Stimulated activated naive CD8-positive, alpha-beta T cell treated with anti-CD3 and anti-CD28 coated beads, Interleukin-15, Interleukin-2, amounts not matched to agents 100 U/mL and 50 U/mL, for 24 hours (primary cell): ENCODE data around the gene C20orf141.
"Not testable (repeated sequence)": the region's sequence is repeated elsewhere in the genome, so short reads cannot be mapped to it uniquely, and the experiment has no call there.

ENCODE experiments used
- ATAC-seq: fragments of 150-1000 bp; cut with Tn5 transposase; one replicate; pipeline ENCODE4 v1.10.0; 2021
- DNase-seq: peaks from one replicate; pipeline ENCODE4 v3.0.0; 2021

C20orf141 gene

DNA sequence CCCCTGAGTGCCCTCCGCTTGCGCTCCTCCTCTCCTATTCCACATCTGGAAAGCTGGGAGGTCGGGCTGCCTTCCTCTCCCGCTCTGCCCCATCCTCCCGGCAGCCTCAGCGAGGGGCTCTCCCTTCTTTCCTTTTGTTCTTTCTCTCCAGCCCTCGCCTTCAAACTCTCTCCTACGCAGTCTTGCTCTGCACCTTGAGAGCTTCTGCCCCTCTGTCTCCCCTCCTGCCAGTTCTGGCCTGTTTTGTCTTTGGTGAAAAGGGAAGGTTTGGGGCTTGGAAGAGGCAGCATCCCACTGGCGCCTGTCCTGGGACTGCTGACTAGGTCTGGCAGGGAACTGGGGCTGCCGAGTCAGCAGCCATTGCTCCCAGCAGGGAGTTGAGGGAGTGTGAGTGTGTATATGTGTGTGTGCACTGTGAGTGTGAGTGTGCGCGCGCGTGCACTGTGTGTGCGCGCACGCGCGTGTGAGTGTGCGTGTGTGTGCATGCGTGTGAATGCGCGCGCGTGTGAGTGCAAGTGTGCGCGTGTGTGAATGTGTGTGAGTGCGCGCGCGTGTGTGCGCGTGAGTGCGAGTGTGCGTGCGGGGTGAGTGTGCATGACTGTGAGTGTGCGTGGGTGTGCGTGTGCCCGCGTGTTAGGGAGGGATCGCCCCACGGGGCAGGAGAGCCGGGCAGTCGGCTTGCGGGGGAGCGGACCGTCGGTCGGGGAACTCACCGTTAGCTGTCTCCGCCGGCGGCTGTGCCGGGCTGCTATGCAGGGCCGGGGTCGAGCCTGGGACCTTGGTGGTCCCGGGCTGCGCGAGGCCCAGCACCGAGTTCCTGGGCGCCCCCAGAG, 14.9 kb upstream of the C20orf141 start:
- peak; percentile 18 for DNase-seq

DNA sequence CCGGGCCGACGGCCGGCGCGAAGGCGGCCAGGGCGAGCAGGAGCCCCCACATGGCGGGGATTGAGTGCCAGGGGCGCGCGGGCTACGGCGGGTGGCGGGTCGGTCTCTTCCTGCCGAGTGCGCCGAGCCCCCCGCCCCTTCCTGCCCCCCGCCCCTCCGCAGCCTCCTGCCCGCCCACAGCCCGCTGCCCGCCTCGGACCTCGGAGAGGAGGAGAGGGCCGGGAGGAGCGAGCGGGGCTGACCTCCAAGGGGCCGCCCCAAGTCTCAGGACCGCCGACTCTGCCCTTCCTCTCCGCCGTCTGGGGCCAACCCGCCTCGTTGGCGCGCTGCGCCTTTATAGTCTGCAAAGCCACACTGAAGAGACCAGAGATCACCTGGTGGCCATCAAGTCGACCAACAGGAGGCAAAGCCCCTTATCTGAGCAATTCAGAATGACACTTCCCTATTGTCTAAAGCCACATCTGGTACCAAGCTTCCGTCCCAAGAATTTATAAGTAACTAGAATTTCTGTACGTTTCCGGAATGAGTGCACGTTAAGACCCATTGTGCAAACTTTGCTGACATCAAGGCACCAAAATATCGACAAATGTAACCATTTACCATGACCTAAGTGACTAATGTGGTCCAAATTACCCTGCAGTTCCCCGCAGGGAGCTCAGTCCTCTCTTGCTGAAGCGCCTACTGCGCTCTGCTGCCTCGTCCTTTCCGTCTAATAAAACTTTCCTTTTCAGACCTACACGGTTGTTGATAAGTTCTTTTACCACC, 14.1 kb upstream of the C20orf141 start, which contains the start of gene CPXM1:
CPXM1 (minus strand) TSS at position 107 of the 765 bp plus-strand sequence; CDS start at position 52, 55 bp downstream.
- DNase-seq, result peak; percentile 43
- ATAC-seq, result peak; percentile 62

More for the DNA sequence above, 14.9 kb upstream of the C20orf141 start:
- no peak for ATAC-seq

DNA sequence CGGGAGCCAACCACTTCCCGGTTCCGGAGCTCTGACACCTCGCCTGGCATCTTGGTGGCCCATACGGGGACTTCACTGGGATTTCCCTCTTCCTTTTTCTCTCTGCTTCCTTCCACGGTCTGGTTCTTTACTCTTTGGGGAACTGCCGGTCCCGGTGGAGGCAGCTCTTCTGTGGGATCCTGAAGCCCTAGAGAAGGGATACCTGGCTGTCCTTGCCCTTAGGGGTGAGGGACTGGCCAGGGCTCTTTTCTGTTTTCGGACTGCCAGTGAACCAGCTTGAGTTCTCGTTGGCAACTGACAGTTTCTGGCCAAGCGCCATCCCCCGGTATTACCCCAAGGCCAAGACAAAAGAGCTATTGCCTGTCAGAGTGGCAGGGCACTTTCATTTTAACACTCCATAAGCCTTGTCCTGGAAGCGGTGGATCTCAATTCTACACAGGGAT, 13.5 kb upstream of the C20orf141 start:
- ATAC-seq (no peak), DNase-seq (no peak)

DNA sequence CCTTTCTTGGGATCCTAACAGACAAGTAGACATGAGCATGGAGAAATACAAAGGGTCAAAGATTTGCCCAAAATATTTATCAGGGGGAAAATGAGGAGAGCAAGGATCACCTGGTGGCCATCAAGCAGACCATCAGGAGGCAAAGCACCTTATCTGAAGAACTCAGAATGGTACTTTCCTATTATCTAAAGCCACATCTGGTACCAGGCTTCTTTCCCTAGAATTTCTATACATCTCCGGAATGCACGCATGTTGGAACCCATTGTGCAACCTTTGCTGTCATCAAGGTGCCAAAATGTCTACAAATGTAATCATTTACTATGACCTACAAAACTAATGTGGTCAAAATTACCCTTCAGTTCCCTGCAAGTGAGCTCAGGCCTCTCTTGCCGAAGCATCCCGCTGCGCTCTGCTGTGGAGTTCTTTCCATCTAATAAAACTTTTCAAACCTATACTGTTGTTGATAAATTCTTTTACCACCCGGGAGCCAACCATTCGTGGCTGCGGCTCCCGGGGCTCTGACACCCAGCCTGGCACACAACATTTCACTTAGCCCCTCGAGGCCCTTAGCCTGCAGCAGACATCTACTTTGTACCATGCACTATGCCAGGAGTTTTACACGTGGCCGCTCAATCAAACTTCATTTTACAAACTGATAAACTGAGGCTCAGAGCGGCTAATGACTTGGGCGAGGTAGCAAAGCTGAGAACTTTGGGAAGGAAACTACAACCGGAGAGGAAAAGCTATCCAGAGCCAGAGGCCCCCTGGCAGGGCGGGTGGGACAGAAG, 10.6 kb upstream of the C20orf141 start:
- DNase-seq (no peak), ATAC-seq (no peak)

DNA sequence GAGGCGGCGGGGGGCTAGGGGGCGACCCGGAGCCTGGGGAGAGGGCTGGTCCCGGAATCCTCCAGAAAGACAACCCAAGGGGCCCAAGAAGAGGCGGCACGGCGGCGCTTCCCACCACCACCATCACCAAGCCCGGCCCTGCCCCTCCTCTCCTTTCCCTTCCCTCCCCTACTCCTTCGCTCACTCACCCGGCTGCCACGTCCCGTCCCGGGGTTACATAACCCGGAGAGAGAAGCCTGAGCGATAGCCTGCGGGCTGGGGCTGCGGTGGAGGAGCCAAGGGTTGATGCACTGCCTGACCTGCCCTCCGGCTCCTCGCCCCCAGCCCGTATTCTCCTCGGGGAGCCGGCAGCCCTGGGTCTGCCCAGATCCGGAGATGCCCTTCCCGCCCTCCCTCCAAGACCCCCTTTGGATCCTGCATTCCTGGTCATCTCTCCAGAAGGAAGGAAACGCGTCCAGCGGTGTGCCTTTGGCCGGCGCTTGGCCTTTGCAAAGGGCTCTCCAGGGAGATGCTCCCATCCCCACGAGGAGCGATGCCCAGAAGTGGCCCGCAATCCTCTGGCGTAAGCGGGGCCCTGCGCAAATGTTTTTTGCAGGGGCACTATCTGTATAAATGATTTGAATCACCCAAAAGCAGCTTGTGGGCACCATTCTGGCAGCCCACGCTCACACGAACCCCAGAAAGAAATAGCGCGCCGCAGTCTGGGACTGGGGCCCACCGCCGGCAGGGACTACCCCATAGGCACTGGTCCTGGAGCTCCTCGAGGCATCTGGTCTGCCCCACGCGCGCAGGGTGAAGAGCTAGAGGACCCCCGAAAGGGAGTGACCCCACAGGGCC, 9.7 kb upstream of the C20orf141 start:
- no peak for DNase-seq
- no peak for ATAC-seq

DNA sequence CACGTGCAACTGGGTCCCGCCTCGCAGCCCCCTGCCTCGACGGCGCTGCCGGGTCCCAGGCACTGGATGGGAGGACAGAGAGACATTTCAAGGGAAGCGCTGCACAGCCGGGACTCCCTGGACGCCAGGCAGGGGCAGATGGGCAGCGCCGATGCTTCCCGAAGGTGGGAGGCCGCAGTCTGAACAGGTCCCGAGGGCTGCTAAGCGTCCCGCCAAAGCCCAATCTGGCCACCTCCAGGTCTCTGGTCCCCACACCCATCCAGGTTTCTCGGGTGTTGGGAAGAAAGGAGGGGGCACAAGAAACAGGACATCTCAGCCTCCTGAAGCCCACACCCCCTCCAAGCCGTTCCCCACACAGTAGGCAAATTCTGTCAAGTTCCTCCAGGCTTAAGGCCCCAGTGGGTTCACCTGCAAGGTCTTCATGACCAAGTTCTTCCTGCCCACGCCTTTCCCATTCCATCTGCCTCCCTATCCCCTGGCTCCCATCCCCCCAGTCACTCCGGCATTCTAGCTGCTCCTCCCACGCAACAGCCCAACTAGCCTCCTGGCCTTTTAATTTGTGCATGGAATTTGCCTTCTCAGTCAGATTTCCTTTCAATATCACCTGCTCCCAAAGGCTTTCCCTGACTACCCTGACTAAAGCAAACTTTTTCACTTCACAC, 9.0 kb upstream of the C20orf141 start:
- DNase-seq (no peak), ATAC-seq (no peak)

DNA sequence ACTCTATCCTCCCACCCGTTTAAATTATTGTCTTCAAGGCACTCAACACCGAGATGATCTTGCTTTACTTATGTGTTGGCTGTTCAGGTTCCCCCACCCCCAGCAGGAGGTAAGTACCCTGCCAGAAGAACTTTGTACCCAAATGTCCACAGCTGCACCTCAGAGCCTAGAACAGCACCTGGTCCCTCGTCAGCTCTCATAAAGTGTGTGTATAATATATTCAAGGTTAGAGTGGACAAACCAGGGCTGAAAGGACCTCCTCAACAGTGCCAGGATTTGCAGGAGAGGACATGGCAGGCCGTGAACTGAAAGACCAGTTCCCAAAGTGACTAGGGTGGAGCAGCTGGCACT, 8.5 kb upstream of the C20orf141 start:
- DNase-seq (no peak), ATAC-seq (no peak)

DNA sequence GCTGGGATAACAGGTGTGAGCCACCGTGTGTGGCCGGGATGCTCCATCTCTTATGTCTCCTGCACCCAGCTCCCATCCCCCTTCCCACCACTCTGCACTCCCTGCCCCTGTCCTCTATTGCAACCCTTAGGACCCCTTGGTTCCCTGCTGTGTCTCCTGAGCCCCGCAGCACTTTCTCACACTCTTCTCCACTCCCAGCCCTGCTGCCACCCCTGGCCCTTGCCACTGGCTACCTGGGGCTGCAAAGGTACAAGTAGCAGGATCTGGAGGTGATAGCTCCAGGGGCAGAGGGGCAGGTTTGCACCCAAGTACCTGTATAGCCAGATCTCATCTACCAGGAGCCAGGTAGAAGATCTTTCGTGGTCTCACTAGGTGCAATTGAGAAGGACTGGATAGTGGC, 7.8 kb upstream of the C20orf141 start:
- no peak for ATAC-seq
- no peak for DNase-seq

DNA sequence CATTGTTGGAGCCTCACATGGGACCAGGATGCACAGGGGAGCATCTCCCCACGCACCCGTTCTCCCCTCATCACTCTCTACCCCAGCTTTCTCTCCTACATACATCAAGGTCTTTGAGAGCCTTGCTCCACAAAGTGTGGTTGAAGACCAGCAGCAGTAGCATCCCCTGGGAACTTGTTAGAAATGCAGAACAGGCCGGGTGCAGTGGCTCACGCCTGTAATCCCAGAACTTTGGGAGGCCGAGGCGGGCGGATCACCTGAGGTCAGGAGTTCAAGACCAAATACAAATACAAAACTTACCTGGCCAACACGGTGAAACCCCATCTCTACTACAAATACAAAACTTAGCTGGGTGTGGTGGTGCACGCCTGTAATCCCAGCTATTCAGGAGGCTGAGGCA, 6.9 kb upstream of the C20orf141 start:
- not testable (repeated sequence) for DNase-seq, ATAC-seq

DNA sequence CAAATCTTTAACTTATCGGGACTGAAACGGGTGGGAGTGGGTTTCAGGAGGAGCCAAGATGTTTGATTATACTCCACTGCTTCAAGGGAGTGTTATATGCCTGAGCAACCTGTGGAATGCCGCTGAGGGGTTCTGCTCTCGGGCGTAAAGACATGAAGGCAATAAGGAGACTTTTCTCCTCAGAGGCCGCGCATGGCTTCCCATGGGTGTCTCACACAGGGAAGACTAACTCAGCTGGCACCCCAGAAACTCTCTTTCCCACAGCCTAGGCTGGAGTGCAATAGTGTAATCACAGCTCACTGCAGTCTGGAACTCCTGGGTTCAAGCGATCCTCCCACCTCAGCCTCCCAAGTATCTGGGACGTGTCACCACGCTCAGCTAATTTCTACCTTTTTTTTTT, 5.1 kb upstream of the C20orf141 start:
- ATAC-seq, result no peak
- DNase-seq, result no peak

DNA sequence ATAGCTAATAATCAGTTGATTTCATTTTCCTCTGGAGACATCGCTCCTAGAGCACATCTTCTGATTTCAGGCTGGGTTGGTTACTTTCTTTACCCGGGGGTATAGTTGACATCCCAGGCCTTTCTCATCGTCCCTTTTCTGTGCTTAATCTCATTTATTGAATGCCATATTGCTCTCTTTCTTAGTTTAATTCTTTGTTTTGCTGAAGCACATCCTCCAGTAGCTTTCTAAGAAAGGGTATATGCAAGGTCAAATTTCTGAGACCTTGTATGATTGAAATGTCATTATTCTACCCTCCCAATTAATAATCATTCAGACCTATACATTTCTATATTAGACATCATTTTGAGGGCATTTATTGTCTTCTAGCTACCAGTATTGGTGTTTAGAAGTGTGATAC, 2.6 kb upstream of the C20orf141 start:
- DNase-seq (no peak), ATAC-seq (no peak)

DNA sequence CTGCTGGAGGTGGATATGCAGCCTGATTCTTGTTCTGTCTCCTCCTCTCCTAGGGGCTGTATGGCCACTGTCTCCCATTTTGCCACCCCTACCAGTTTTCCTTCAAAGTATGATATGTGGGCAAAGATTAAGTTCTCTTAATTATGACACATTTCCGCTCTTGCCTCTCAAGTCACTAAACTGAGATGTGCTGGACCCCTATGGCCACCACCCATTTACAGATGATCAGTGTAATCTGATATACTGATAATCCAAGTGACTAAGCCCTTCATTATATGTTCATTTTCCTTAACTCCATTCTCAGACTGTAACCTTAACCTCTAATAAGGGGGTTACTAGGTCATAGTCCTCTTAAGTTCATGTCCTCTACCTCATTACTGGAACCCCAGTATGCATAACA, 711 bp upstream of the C20orf141 start:
- no peak for ATAC-seq
- no peak for DNase-seq

DNA sequence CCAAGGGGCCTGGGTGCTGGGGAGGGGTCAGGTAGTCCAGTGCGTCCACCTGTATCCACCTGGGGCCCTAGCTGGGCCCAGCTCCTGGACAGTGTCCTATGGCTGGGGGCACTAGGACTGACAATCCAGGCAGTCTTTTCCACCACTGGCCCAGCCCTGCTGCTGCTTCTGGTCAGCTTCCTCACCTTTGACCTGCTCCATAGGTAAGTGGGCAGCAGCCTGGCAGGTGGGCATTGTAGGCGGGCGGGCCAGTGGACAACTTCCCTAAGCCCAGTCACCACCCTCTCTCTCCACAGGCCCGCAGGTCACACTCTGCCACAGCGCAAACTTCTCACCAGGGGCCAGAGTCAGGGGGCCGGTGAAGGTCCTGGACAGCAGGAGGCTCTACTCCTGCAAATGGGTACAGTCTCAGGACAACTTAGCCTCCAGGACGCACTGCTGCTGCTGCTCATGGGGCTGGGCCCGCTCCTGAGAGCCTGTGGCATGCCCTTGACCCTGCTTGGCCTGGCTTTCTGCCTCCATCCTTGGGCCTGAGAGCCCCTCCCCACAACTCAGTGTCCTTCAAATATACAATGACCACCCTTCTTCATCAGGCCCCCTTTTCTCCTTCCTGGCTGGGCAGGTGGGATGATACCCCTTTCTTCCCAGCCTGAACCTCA, 584 bp downstream of the C20orf141 start:
- no peak for ATAC-seq
- no peak for DNase-seq

DNA sequence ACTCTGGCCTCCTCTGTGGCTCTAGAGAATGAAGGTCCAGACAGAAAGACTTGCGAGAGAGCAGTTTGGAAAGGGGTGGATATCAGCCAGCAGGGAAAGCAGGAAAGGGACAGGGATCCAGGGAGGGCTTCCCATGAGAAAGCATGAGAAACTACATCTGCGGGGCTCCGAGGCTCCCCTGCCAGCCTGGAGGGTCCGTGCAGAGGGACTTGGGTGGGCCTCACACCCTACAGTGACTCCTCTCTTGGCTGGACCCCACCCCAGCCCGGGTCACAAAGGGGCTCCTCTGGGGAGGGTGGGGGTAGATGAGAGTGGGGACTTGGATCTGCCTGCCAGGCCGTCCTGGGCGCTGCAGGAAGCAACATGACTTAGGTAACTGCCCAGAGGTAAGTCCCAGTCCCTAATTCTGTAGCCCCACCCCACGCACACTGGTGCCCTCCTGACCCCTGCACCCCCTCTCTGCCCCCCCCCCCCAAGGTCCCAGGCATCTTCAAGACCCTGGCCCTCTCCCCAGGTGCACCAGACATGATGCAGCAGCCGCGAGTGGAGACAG, 1.3 kb downstream of the C20orf141 start, which contains the start of gene TMEM239:
TMEM239 (plus strand) TSS at position 335 of the 553 bp plus-strand sequence; CDS start at position 526, 191 bp downstream.
- no peak for ATAC-seq

DNA sequence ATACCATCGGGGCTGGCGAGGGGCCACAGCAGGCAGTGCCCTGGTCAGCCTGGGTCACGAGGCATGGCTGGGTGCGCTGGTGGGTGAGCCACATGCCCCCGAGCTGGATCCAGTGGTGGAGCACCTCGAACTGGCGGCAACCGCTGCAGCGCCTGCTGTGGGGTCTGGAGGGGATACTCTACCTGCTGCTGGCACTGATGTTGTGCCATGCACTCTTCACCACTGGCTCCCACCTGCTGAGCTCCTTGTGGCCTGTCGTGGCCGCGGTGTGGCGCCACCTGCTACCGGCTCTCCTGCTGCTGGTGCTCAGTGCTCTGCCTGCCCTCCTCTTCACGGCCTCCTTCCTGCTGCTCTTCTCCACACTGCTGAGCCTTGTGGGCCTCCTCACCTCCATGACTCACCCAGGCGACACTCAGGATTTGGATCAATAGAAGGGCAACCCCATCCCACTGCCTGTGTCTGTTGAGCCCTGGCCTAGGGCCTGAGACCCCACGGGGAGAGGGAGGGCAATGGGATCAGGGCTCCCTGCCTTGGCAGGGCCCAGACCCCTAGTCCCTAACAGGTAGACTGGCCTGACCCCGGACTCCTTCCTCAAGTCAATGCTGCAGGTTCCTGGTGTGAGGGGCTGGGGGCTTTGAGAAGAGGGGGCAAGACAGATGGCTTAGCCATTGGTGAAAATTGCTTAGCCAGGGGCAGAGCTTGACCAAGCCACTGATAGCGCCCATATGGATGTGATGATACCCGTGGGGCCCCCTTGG, 2.0 kb downstream of the C20orf141 start:
- DNase-seq (no peak), ATAC-seq (peak; percentile 32)

More for the DNA sequence above, 1.3 kb downstream of the C20orf141 start, which contains the start of gene TMEM239:
- DNase-seq, result no peak

DNA sequence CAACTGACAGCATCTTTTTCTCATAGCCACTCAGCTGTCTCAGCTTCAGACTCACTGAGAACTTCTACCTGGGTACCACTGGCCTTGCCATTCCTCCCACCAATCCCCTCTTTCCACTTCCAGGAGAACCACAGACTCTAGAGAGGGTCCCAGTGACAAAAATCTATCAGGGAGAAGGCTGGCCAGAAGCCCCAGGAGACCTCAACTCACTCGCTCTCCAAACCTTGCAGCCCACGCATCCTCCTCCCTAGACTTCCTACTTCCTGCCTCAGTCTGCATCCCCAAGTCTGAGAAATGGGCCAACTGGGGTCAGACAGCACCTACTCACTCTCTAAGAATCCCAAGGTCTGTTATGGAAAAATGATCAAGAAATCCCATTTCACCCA, 2.5 kb downstream of the C20orf141 start:
- no peak for DNase-seq
- no peak for ATAC-seq

DNA sequence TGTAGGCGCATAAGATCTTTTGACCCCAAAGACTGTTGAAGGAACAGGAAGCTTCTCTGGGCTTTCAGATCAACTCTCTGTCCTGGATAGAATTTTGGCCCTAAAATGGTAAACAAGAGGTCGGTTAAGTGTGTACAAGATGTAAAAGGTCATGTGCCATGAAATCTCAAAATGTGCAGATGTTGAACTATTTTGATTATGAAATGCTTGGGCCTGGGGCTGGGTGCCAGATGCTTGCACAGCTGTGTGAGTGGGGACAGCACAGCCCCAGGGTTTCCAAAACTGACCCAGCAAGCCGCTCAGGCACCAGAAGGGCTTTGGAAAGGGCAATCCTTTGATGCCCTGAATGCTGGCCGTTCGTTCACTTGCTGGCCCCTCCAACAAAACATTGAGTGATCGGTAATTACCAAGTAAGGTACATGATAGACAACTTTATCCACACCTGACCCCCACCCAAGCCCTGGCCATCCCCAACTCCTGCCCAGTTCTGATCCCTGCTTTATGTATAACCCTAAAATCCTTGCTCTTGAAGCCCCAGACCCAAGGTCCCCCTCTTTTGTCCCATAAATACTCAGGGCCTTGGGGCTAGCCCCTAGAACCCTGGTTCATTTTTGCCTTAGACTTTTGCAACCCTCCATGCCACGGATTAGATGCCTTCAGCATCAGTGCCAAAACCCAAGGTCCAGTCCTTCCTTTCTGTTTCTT, 3.3 kb downstream of the C20orf141 start:
- ATAC-seq (no peak), DNase-seq (no peak)

DNA sequence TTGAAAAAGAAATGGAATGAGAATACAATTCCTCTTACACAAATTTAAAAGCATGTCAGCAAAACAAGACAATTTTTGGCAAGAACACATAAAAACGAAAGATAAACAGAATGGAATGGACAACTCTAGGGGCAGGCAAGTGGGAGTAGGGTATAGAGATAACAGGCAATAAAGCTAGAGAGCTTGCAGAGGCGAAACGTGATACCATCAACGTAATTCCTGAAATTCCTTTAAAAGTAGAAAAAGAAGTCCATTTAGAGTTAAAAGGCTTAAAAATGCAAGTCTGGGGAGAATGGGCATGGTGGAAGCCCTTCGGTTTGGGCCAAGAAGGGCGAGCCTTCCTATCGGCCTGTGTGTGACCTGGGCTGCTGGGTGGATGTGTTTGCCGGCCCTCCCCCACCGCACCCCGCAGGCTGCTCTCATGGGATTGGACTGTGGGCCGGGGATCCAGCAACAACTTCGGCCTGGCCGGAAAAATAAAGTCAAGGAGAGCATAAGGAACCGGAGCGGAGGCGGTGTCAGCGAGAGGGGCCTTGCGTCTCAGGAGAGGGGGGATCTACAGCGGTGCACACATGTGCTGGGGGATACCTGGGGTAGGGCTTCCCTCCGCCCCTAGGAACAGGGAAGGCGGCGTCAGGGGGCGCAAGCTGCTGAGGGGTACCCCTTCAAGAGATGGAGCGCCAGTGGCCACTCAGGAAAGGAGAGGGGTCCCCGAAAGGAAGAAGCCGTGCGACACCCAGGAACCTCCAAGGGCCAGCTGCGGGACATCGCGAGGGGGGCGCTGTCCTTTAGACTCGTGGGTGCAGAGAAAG, 5.5 kb downstream of the C20orf141 start:
- DNase-seq, result no peak
- ATAC-seq, result no peak
